ENCODE data around the gene CATSPER3. TPM values are rescaled to one million over a fixed set of nuclear protein-coding genes. Genes with fewer than 3 reads are reported as not detected.

Gene CATSPER3
- total RNA-seq, 1 donor from 2014 or later, result not detected

GRCh38 chr5:135024956-135025729, 57.4 kb downstream of the CATSPER3 start:
- TF ChIP-seq, protein P1, sequence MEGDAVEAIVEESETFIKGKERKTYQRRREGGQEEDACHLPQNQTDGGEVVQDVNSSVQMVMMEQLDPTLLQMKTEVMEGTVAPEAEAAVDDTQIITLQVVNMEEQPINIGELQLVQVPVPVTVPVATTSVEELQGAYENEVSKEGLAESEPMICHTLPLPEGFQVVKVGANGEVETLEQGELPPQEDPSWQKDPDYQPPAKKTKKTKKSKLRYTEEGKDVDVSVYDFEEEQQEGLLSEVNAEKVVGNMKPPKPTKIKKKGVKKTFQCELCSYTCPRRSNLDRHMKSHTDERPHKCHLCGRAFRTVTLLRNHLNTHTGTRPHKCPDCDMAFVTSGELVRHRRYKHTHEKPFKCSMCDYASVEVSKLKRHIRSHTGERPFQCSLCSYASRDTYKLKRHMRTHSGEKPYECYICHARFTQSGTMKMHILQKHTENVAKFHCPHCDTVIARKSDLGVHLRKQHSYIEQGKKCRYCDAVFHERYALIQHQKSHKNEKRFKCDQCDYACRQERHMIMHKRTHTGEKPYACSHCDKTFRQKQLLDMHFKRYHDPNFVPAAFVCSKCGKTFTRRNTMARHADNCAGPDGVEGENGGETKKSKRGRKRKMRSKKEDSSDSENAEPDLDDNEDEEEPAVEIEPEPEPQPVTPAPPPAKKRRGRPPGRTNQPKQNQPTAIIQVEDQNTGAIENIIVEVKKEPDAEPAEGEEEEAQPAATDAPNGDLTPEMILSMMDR (conservative IDR thresholded peaks at IDR 0.05; ENCODE audit: low read depth, low read length), result no peak
- DNase-seq (ENCODE audit: low read depth), result no peak
- no peak overlapping the region for H3K4me3 ChIP-seq (ENCODE audit: low read depth, low read length)

GRCh38 chr5:135025730-135026644, 58.3 kb downstream of the CATSPER3 start:
- H3K4me3 ChIP-seq (ENCODE audit: low read depth, low read length), result no peak overlapping the region
- TF ChIP-seq, protein P1 (conservative IDR thresholded peaks at IDR 0.05; ENCODE audit: low read depth, low read length), result no peak
- DNase-seq (ENCODE audit: low read depth), result no peak

- TF ChIP-seq, protein P1 (conservative IDR thresholded peaks at IDR 0.05; ENCODE audit: low read depth, low read length), result no peak
- H3K4me3 ChIP-seq (ENCODE audit: low read depth, low read length), result no peak overlapping the region
- no peak for DNase-seq (ENCODE audit: low read depth)
Observed at GRCh38 chr5:135026645-135027265, 59.0 kb downstream of the CATSPER3 start.

- DNase-seq (ENCODE audit: low read depth), result no peak
- TF ChIP-seq, protein P1 (conservative IDR thresholded peaks at IDR 0.05; ENCODE audit: low read depth, low read length), result no peak
- H3K4me3 ChIP-seq (ENCODE audit: low read depth, low read length), result no peak overlapping the region
Observed at GRCh38 chr5:135027266-135027696, 59.6 kb downstream of the CATSPER3 start.

DNA sequence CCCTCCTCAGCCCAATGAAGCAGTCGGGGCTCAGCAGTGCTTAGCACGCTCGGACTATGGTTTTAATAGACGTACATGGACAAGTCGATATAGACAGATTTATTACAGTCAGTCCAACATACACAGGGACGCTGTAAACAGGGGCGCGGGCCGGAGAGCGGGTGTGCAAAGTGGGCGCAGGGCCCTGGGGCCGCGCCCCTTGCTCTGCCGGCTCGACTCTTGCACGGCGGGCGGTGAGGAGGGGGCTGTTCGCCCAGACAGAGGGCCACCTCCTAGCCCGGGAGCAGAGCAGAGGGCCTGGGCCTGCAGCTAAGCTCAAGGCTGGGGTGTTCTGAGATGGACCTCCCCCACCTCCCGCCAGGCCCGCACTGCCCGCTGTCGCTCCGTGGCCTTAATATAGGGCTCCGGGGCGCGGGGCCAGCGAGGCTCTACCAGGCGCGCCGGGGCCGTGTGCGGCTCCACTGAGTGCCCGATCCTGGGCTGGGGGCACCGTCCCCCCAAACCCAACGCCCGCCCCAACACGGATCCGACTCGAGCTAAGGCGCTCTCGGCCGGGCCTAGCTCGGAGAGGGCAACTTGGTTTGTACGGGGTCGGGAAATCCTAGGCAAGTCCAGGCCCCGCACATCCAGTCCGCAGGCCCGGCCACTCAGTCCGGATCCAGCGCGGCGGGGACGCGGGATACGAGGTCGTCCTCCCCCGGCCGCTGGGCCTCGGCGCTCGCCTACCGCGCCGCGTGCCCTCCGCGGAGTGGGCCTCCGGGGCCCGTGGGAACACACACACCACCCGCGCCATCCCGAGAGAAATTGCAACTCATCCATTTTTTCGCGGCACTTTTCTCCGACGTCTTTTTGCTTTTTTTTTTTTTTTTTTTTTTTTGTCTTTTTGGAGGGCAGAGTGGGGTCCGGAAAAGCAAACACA, 60.2 kb downstream of the CATSPER3 start:
- DNase-seq (ENCODE audit: low read depth), result no peak
- H3K4me3 ChIP-seq (ENCODE audit: low read depth, low read length), result no peak overlapping the region
- TF ChIP-seq, protein P1 (conservative IDR thresholded peaks at IDR 0.05; ENCODE audit: low read depth, low read length), result no peak
